Muscle of leg (tissue), 11 donors: Measurements from ENCODE around the gene PDK2. TPM values are rescaled to one million over a fixed set of nuclear protein-coding genes. Genes with fewer than 3 reads are reported as not detected.

Experiments used
- DNase-seq: peaks from one replicate; pipeline ENCODE4 v3.0.0; 2013
- H3K27ac ChIP-seq: one replicate; pipeline ENCODE4 v1.5.1; 2013; ENCODE audit warnings: mild to moderate bottlenecking, low read length, control low read depth
- H3K27me3 ChIP-seq: one replicate; pipeline ENCODE4 v1.6.1; 2013; ENCODE audit warnings: low read length; ENCODE audit not compliant: control insufficient read depth, insufficient read depth
- H3K36me3 ChIP-seq: one replicate; pipeline ENCODE4 v1.6.1; 2013; ENCODE audit warnings: low read length; ENCODE audit not compliant: control insufficient read depth, insufficient read depth
- H3K4me1 ChIP-seq: one replicate; pipeline ENCODE4 v1.6.1; 2013; ENCODE audit warnings: low read length; ENCODE audit not compliant: control insufficient read depth, insufficient read depth
- H3K4me3 ChIP-seq: one replicate; pipeline ENCODE4 v1.5.1; 2013; ENCODE audit warnings: low read length, control low read depth
- H3K9me3 ChIP-seq: replicated peaks from 2 replicates; pipeline ENCODE4 v1.6.1; 2013; ENCODE audit warnings: low read depth, low read length; ENCODE audit not compliant: control insufficient read depth
- WGBS: methylation state at CpG from one replicate; pipeline ENCODE4 v1.1.5; 2013; ENCODE audit warnings: missing lambda C conversion rate; ENCODE audit not compliant: insufficient coverage; 5-methylcytosine and 5-hydroxymethylcytosine counted together
- polyA plus RNA-seq, 8 donors: library from polyadenylated mRNA; unstranded; fragments of 120-200 nt; gene quantifications; one replicate each; pipeline versions ENCODE4 v1.2.1 to v1.2.3, GENCODE V29; 2013; ENCODE audit warnings: inconsistent platforms in 1 of 8, low replicate concordance in 1 of 8; ENCODE audit not compliant: insufficient read length in 8 of 8, insufficient read depth in 1 of 8
- total RNA-seq: library from RNA; stranded (reverse); fragments of 120-200 nt; gene quantifications from one replicate; pipeline ENCODE4 v1.2.4, GENCODE V29; 2013

PDK2 gene
- total and polyA plus RNA-seq, 9 donors: 22.2 to 75.1 (median 59.5) TPM

DNA sequence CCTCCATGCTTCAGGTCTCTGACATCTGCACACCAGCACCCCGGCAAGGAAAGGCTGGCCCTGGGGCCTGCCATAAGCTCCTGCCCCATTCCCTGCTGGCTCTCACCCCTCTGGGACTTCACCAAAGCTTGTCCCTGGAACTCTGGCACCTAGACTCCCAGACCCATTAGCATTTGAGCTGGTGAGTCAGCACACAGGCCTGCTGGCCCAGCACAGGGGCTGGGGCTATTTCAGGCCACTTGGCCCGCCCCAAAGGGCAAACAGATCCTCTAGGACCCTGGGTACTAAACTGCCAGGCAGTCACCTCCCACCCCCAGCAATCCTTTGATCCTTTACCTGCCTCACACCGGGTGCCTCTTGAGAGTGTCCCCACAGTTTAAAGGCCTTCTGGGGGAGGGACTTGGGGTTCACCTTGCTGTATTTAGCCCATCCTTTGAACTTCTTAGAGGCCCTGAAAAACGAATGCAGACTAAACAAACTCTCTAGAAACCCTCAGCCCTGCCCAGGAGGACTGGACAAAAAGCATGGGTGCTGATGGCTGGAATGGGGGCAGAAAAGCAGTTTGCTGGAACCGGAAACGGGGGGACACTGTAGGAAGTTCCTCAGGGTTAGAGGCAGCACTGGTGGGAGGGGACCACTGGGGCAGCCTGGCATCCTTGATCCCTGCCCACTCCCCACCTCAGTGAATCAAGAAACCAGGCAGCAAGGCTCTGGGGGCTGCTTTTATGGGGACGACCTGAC lies 38.0 kb downstream of the PDK2 start:
- no peak overlapping the region for H3K4me3 ChIP-seq

DNA sequence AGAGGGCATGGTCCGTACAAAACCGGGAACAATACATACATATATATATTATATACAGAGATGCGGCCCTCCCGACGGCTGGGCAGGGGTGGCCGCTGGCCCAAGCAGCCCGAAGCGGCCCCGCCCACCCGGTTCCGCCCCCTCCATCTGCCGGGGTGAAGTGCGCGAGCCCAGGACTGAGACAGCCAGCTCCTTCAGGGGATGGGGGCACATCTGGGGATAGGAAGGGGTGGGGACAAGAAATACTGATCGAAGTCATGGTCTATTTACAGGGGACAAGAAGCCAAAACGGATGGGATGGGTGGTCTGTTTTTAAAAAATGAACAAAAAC lies 38.6 kb downstream of the PDK2 start:
- Histone ChIP-seq H3K27me3 (peaks cover 20% of the 10 kb centered on the region), H3K4me1 (peaks cover 19% of the 10 kb centered on the region), H3K4me3 (no peak overlapping the region), H3K36me3 (peaks cover 46% of the 10 kb centered on the region), H3K9me3 (no peaks in the 10 kb centered on the region), H3K27ac (no peak overlapping the region)
- no peak for DNase-seq
- WGBS: 6% methylated on average over 2 of the region's 16 CpGs

More for the DNA sequence above, 38.0 kb downstream of the PDK2 start:
- WGBS: 50% methylated on average over 3 of the region's 7 CpGs
- Histone ChIP-seq H3K27ac (no peak overlapping the region), H3K9me3 (no peaks in the 10 kb centered on the region), H3K27me3 (peaks cover 26% of the 10 kb centered on the region), H3K4me1 (peaks cover 24% of the 10 kb centered on the region), H3K36me3 (peaks cover 40% of the 10 kb centered on the region)
- DNase-seq: no peak

DNA sequence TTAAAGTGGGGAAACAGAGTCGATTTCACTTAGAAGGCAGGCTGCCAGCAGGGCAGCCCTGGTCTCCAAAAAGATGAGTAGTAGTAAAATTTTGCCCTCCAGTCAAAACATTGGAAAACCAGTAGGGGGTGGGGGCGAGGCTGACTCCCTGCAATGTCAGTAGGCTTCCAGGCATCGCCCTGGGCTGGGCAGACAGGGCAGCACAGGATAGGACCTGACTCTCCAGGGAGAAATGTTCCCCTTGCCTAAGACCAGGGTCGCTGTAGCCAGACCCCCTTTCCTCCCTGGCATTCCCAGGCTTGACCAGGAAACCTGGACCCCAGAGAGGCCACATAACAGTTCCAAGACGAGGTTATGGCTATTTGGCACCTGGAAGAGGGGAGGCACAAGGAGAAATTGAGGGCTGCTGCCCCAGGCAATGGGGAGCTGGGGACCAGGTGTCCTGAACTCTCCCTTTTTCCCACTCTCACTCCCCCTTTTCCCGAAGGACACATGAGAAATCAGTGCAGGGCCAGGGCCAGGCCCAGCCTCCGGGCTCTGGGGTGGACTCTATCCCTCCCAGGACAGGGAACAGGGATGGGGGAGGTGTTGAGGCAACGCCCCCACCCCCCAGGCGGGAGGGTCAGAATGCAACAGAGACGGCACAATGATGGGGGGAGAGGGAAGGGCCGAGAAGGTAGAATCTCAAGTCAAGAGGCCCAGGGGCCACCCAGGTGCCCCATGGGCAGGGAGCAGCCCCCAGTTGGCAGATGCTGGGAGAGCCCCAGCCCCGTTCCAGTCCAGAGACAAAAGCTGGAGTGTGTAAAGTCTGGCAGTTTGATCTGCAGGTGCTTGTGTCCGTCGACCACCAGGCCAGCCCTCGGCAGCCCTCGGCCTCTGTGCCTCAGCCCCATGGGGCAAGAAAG lies 39.3 kb downstream of the PDK2 start:
- H3K9me3 ChIP-seq: no peaks in the 10 kb centered on the region
- WGBS: 34% methylated on average over 9 of the region's 16 CpGs
- peaks cover 13% of the 10 kb centered on the region for H3K27me3 ChIP-seq
- DNase-seq: no peak
- no peak overlapping the region for H3K27ac ChIP-seq
- peaks cover 16% of the 10 kb centered on the region for H3K4me1 ChIP-seq
- H3K4me3 ChIP-seq: no peak overlapping the region
- peaks cover 53% of the 10 kb centered on the region for H3K36me3 ChIP-seq

DNA sequence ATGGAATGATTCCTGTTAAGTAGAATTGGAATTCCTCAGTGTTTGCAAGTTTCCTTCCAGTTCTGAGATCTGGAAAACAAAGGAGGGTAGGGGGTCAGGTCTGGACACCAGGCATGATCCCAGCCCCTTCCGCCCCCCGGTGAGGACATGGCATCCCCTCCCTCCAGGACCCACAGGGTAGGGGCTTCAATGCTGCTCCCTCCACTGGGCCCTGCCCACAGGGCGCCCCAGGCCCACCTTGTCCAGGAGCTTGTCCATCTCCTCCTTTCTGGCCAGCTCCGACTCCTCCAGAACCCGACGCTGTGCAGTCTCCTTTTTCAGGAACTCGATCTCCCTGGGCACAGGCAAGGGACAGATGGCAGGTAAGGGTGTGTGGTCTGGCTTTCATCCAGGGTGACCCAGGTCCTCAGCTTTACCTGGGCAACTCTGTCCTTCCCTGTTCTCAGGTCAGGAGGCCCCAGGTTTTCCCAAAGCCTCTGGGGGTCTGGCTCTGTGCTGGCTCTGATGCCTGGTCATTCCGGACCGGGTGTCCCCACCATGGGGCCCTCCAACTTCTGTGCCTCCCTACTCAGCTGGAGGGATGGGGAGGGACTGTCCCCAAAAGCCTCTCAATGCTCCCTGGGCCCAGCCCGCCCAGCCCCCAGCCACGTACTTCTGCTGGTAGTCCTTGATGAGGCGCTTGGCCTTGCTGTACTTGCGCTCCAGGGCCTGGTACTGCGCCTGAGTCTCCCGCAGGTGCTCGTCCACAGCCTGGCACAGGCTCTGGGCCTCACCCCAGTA lies 40.4 kb downstream of the PDK2 start:
- H3K27me3 ChIP-seq: peaks cover 5% of the 10 kb centered on the region
- H3K4me1 ChIP-seq: peaks cover 17% of the 10 kb centered on the region
- WGBS: 86% methylated on average over 9 of the region's 16 CpGs
- peak; percentile 7 for DNase-seq
- H3K27ac ChIP-seq: no peak overlapping the region
- peaks cover 63% of the 10 kb centered on the region for H3K36me3 ChIP-seq
- H3K9me3 ChIP-seq: no peaks in the 10 kb centered on the region
- H3K4me3 ChIP-seq: no peak overlapping the region

DNA sequence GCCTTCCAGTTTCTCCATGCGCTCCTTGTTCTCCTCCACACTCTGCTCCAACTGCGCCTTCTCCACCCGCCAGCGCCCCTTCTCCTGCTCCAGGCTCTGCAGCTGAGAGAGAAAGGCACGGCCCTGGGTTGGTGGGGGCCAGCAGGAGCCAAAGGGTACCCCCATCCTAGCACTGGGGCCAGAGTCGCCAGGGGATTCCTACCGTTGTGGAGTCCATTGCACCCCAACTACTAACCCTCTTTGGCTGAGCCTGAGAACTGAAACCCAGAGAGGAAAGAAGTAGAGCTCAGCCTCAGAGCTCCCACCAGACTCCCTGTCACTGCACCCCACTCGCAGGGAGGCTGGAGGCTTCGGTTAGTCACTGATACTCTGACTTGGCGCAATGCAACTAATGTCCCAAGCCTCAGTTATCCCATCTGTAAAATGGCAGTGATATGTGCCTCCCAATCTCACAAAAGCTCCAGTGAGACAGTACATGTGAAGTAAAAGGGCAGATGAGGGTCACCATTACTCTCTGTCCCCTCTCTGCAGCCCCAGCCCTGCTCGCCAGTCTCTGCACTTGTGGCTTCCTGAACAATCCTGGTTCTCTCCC lies 41.0 kb downstream of the PDK2 start:
- WGBS: 92% methylated on average over 6 of the region's 11 CpGs
- H3K4me1 ChIP-seq: peaks cover 18% of the 10 kb centered on the region
- no peak for DNase-seq
- no peak overlapping the region for H3K27ac ChIP-seq
- H3K27me3 ChIP-seq: no peaks in the 10 kb centered on the region
- H3K9me3 ChIP-seq: no peaks in the 10 kb centered on the region
- no peak overlapping the region for H3K4me3 ChIP-seq
- peaks cover 70% of the 10 kb centered on the region for H3K36me3 ChIP-seq

DNA sequence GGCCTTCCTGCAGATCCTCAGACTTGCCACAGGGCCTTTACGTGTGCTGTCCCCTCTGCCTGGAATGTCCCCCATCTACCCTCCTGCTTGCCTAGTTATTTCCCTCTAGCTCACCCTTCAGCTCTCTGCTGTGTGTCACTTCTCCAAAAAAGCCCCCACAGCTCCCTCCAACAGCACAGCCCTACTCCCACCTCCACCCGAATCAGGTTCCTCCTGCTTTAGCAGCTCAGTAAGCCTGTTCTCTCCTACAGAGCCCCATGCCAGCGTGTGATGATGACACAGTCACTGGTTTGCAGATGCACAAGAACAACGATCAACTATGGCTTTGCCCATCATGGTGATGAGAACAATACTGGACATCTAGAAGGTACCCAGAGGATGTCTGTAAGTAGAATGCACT lies 41.9 kb downstream of the PDK2 start:
- Histone ChIP-seq H3K27ac (no peak overlapping the region), H3K4me1 (peaks cover 18% of the 10 kb centered on the region), H3K27me3 (no peaks in the 10 kb centered on the region), H3K4me3 (no peak overlapping the region), H3K36me3 (peaks cover 78% of the 10 kb centered on the region), H3K9me3 (no peaks in the 10 kb centered on the region)
- 73% methylated on average over 3 of the region's 4 CpGs for WGBS
- no peak for DNase-seq

DNA sequence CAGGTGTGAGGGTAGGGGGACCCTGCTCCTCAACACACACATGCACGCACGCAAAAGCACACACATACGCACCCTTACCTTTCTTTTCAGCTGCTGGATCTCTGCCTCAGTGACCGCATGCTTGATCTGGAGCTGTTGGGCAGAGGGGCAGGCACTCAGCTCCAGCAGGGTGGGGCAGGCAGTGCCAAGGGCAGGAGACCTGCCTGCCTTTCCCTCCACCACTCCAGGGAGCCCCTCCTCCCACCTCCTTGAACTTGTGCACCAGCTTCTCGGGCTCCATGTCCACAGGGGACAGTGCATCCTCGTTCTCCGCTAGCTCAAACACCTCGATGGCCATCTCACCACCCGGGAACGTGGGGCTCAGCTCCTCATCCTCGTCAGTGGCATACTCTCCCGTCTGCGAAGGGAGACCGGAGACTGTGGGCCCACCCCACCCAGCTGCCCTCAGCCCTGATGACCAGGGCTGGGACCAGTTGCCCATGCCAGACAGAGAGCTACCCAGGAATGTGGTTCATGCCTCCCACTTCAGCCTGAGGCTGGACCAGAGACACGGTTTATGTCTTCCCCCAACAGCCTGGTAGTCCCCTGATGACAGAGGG lies 44.1 kb downstream of the PDK2 start:
- Histone ChIP-seq H3K4me1 (peaks cover 14% of the 10 kb centered on the region), H3K27me3 (no peaks in the 10 kb centered on the region), H3K36me3 (peaks cover 97% of the 10 kb centered on the region), H3K27ac (no peak overlapping the region), H3K9me3 (no peaks in the 10 kb centered on the region), H3K4me3 (no peak overlapping the region)
- WGBS: 80% methylated on average over 13 of the region's 15 CpGs
- no peak for DNase-seq

DNA sequence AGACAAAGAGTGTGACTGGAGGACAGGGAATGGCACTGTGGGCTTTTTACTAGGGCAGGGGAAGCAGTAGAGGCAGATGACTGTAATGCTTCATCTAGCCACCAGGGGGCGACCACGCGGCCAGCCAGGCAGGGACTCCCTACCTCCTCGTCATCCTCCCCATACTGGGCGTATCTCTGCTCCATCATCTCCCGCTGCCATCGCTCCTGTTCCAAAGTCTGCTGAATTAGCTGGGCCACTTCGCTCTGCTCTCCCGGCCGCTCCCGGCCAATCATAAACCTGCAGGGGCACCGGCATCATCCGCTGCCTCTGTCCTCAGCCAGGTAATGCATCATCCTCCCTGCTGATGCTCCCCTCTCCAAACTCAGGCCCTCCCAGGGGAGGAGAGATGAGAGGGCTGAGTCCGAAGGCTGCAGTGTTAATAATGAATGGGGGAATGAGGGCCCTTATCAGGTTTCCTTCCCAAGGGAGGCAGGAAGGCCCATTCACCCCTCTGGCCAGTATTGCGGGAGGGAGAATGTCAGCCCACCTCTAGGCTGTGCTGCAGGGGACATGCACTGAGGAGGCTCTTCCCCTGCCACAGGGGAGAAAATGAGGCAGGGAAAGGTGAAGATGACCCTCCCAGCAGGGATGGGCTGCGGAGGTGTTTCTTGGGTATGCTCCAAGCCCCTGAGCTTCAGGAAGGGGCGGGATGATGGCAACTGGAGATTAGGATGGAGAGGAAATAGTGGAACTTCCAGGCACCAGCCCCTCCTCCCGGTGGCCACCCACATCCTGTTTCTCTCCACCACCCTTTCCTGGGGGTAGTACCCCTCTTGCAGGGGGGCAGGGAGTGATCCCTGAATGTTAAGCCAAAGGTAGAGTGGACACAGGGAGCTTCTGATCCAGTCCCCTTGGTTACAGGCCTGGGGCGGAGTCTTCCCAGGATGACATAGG lies 45.1 kb downstream of the PDK2 start:
- WGBS: 25% methylated on average over 13 of the region's 19 CpGs
- no peak overlapping the region for H3K4me3 ChIP-seq
- peak overlapping the region; percentile 53 for H3K27ac ChIP-seq
- no peaks in the 10 kb centered on the region for H3K9me3 ChIP-seq
- peak; percentile 81 for DNase-seq
- H3K36me3 ChIP-seq: peaks cover 99% of the 10 kb centered on the region
- H3K4me1 ChIP-seq: peaks cover 16% of the 10 kb centered on the region
- no peaks in the 10 kb centered on the region for H3K27me3 ChIP-seq
